8988T (cell line): ENCODE data around the gene SLC8A1.

Experiments used
- DNase-seq: peaks from one replicate; pipeline ENCODE4 v3.0.0; 2011

SLC8A1 gene

DNA sequence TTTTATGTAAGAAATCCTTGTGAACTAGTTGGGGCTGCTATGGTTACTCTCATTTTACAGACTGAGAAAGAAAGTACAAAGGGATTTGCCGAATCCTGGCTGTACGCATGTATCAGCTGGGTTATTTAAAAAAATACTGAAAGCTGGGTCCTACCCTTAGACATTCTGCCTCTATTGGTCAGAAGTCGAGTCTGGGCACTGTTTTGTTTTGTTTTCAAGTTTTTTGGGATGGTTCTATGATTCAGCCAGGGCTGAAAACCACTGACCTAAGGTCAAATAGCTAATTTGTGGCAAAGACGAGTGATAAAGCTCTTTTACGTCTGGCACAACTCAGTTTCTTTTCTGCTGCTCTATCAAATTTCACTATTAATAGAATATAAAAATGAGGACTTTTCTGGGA lies 5.9 kb upstream of the SLC8A1 start:
- DNase-seq, result no peak

DNA sequence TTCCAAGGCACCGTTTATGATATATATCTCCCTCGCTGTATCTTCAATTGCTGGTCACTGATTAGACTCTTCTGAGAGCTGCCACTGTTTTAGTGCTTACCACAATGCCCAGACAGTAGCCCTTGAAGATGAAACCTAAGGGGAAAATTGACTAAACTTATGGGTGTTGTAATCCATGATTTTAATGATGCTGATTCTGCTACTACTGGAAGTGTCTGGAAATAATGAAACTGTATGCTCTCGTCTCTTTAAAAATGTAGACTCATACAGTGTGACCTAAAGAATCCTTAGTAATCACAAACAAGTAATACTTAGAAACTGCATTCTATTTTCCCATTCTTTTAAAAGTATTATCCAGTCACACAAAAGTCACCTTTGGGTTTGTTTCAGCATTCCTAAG lies 5.5 kb upstream of the SLC8A1 start:
- DNase-seq, result no peak

GRCh38 chr2:40456926-40457325 lies 5.0 kb upstream of the SLC8A1 start:
- no peak for DNase-seq

- DNase-seq, result no peak
Measured at GRCh38 chr2:40455661-40456060, 3.8 kb upstream of the SLC8A1 start.

- DNase-seq, result no peak
Measured at GRCh38 chr2:40454321-40454720, 2.4 kb upstream of the SLC8A1 start.

GRCh38 chr2:40452786-40453185 lies 896 bp upstream of the SLC8A1 start:
- no peak for DNase-seq

- no peak for DNase-seq
Measured at GRCh38 chr2:40450796-40451430, 977 bp downstream of the SLC8A1 start.

DNA sequence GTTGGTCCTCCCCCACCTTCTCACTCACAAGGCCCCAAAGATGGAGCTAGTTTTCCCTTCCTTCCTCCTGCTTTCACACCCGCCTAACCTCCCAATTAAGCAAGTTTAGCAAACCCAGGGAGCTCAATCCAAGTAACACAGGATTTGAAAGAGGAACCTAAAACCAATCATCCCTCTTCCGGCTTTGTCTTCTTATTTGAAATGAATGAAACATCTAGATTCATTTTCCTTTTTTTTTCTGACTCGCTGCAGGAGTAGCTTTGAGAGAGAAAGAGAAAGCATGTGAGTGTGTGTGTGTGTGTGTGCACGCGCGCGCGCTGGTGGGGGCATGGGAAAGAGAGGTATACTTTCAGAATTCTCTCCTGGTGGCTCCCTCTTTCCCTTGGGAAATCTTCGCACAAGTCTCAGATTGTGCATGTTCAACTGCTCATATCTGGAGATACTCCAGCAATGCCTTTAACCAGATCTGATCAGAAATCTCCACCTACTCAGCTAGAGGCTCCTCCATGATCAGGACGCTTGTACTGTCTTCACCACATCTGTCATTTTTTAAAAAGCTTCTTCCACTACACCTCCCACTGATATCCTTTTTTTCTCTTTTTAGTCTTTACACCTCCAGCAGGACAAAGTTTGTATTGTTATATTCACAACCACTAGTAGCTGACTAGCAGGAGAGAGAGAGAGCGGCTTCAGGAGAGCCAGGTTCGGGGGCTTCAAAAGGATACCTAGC lies 1.7 kb downstream of the SLC8A1 start:
- no peak for DNase-seq

DNA sequence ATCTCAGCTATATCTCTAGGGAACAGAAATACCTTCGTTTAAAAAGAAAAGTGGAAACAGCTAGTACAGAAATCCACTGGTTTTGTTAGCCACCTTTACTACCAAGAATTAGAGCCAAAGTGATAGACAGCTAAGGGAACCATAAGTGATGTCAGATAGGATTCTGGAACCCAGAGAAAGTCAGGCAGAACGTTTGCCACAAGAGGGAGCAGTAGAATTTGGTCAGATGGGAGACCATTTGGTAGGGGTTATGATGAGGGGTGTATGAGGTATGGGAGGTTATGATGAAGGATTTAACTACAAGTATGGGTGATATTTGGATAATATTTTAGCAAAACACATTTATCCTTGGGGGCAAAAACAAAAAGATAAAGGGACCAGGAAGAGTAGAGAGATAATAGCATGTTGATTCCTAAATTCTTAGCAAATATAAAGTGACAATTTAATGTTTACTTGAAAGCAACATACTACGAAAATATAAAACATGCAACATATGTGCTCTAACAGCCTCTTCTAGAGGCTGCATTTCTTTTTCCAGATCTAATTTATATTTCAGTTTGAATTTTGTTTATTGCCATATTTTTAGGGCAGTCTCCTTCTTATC lies 3.3 kb downstream of the SLC8A1 start:
- DNase-seq, result no peak

DNA sequence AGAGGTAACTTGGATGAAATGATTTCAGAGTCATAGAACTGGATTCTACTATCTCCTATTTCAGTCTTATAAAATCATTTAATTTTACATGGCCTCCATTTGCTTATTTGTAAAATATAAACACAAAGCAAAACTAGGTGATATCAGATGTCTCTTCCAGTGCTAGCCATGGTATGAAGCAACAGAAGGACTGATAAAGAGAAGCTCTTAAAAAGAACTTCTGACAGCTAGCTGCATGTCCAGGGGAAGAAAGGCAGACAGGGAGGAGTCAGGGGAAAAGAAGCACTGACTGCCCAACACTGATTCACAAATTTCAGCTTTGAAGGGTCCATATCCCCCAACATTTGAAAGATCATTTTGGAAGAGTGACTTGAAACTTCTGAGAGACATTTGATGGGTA lies 6.4 kb downstream of the SLC8A1 start:
- DNase-seq, result no peak

DNA sequence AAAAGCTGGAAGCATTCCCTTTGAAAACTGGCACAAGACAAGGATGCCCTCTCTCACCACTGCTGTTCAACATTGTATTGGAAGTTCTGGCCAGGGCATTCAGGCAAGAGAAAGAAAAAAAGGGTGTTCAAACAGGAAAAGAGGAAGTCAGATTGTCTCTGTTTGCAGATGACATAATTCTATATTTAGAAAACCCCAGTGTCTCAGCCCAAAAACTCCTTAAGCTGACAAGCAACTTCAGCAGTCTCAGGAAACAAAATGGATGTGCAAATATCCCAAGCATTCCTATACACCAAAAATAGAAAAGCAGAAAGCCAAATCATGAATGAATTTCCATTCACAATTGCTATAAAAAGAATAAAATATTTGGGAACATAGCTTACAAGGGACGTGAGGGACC lies 11.1 kb downstream of the SLC8A1 start:
- no peak for DNase-seq

- DNase-seq, result no peak
Measured at GRCh38 chr2:40439473-40439872, 12.4 kb downstream of the SLC8A1 start.

DNA sequence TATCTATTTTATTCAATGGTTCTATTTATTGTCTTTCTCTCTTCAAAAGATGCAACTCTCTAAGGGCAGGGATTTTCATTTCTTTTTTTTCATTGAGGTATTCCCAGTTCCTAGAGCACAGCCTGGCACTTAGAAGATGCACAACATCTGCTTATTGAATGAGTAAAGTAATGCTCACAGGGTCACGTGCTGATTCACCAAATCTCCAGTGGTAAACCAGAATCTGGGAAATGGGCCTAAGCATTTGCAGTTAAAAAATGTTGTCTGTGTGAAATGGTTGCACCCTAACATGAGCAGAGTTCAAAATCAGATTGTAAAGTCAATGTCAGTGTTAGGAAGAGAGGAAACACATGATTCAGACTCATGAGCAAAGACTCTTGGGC lies 15.8 kb downstream of the SLC8A1 start:
- no peak for DNase-seq

- no peak for DNase-seq
Measured at GRCh38 chr2:40435426-40436092, 16.3 kb downstream of the SLC8A1 start.

DNA sequence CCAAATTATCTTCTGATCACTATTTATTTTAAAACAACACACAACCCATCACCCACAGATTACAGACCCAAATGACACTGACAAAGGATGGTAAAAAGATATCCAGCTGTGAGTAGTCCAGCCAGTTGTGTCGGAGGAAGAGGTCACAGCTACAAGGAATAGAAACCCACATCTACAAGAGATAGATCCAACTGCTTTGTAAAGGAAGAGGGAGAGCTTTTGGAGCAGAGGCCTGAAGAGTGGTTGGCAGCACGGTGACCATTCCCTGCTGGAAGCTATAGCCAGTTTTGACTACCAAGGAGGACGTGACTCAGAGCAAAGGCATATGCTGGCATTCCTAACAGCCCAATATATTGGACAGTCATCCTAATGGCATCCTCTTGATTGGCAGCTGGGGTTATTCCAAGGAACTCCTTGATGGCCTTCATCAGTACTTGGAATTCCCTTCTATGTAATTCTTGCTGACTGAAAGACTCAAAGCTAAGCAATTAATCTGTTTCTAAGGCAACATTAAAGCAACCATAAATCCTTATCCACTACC lies 17.1 kb downstream of the SLC8A1 start:
- no peak for DNase-seq

DNA sequence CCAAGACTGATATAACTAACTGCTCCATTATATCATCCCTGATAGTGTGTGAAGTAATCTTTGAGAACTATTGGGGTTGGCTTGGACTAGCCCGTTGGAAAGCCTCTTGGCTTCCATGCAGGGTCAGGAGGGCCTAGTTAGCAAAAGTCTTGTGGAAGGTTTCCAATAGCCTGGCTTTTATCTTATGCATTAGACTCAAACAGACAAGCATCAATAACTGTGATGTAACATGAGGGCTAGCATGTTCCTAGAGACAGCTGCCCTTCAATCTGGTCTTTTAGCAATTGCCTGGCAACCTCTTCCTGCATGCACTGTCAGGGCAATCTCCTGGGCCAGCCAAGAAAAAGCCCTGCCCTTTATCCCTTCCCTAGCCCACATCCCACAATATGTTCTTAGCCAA lies 18.2 kb downstream of the SLC8A1 start:
- DNase-seq, result no peak

GRCh38 chr2:40432921-40433483 lies 18.9 kb downstream of the SLC8A1 start:
- no peak for DNase-seq

- DNase-seq, result no peak
Measured at GRCh38 chr2:40431600-40431955, 20.3 kb downstream of the SLC8A1 start.

- DNase-seq, result no peak
Measured at GRCh38 chr2:40430776-40431599, 20.9 kb downstream of the SLC8A1 start.

- no peak for DNase-seq
Measured at GRCh38 chr2:40428439-40428838, 23.5 kb downstream of the SLC8A1 start.

DNA sequence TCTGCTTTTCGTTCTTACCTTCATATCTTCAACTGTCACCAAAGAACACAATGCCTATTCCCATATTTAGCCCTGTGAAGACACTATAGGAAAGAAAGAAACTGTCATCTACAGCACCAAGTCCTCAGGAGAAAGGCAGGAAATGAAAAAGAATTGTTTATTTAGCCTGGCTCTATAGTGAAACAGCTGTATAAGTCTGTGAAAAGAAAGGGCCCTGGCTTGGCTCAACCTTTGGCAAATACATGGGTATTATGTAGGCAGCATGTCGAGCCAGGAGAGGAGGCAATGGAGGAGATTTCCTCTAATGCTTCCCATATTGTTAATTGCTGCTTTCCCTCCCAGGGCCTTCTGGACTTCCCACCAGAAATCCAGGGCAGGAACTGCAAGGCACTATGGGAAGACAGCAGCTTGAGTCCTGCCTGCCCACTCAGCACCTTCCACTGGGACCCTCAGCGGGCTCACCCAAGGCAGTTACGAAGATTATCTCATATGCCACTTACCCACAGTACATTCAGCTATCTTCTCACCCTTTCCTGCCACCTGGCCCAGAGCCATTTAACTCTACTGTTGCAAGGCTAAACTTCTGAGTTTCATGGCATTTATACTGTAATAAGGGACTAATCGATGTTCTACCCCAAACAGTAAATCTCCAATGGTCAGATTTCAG lies 30.1 kb downstream of the SLC8A1 start:
- DNase-seq, result no peak

DNA sequence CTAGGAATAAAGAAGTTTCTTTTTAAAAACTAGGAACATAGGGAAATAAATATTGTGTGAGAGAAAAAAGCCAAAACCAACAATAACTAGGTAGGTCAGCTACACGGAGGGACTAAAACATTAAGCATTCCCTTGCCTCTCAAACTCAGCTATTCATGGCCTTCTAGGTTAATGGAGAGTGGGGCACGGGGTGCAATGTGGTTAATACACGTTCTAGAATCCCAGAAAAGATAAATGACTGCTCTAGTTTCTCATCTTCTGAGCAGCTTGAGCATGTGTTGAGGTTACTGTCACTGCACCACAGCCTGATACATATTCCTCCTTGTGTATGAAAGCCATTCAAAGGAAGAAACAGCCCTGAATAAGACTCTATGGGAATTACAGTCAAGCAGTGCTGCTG lies 31.4 kb downstream of the SLC8A1 start:
- no peak for DNase-seq
